OCI-LY3 (cell line): ENCODE results near the gene BRAF.
"Not testable (repeated sequence)": the region's sequence is repeated elsewhere in the genome, so short reads cannot be mapped to it uniquely, and the experiment has no call there.

Experiments used
- CTCF ChIP-seq: fragments of 200-600, 300-600 bp; sonication (generic); IDR thresholded peaks from 2 replicates; pipeline ENCODE4 v1.5.1; 2014; ENCODE audit warnings: antibody characterized with exemption, low read length, low read depth
- EZH2phosphoT487 ChIP-seq: fragments of 200-600 bp; shearing (Covaris generic); IDR thresholded peaks from 2 replicates; pipeline ENCODE4 v1.6.1; 2018; ENCODE audit warnings: antibody characterized with exemption, mixed run types, low read depth

GRCh38 chr7:140942242-140942641, 17.5 kb upstream of the BRAF start:
- TF ChIP-seq CTCF, EZH2phosphoT487: not testable (repeated sequence)
